Measurements from ENCODE around the gene ATXN2L.

ATXN2L gene

DNA sequence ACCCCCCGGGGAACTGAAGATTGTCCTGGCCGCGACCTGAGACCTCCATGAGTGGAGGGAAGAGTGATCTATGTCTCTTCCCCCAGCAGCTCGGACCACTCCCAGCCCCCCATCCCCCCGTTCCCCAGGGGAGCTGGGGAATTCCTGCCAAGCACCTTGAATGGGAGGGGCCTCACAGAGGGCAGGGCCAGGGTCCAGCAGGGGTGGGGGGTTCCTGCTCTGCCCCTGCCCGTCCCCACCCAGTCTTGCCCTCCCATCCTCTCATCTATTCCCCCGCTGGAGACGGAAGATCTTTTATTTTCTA lies 13.9 kb downstream of the ATXN2L start:
- no peaks in the 10 kb centered on the region for H3K4me1 ChIP-seq (ENCODE audit: control insufficient read depth in 1 of 2, insufficient read depth in 1 of 2, low read depth in 1 of 2, low read length in 1 of 2)
- TF ChIP-seq, protein P1, sequence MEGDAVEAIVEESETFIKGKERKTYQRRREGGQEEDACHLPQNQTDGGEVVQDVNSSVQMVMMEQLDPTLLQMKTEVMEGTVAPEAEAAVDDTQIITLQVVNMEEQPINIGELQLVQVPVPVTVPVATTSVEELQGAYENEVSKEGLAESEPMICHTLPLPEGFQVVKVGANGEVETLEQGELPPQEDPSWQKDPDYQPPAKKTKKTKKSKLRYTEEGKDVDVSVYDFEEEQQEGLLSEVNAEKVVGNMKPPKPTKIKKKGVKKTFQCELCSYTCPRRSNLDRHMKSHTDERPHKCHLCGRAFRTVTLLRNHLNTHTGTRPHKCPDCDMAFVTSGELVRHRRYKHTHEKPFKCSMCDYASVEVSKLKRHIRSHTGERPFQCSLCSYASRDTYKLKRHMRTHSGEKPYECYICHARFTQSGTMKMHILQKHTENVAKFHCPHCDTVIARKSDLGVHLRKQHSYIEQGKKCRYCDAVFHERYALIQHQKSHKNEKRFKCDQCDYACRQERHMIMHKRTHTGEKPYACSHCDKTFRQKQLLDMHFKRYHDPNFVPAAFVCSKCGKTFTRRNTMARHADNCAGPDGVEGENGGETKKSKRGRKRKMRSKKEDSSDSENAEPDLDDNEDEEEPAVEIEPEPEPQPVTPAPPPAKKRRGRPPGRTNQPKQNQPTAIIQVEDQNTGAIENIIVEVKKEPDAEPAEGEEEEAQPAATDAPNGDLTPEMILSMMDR (IDR thresholded peaks at IDR 0.05): no peak
- H3K27ac ChIP-seq: no peak overlapping the region
- H3K27me3 ChIP-seq: no peaks in the 10 kb centered on the region
- no peaks in the 10 kb centered on the region for H3K9me3 ChIP-seq
- H3K4me3 ChIP-seq (ENCODE audit: low read depth in 1 of 2, low read length in 1 of 2): no peak overlapping the region
- H3K36me3 ChIP-seq: peaks cover 73% of the 10 kb centered on the region

DNA sequence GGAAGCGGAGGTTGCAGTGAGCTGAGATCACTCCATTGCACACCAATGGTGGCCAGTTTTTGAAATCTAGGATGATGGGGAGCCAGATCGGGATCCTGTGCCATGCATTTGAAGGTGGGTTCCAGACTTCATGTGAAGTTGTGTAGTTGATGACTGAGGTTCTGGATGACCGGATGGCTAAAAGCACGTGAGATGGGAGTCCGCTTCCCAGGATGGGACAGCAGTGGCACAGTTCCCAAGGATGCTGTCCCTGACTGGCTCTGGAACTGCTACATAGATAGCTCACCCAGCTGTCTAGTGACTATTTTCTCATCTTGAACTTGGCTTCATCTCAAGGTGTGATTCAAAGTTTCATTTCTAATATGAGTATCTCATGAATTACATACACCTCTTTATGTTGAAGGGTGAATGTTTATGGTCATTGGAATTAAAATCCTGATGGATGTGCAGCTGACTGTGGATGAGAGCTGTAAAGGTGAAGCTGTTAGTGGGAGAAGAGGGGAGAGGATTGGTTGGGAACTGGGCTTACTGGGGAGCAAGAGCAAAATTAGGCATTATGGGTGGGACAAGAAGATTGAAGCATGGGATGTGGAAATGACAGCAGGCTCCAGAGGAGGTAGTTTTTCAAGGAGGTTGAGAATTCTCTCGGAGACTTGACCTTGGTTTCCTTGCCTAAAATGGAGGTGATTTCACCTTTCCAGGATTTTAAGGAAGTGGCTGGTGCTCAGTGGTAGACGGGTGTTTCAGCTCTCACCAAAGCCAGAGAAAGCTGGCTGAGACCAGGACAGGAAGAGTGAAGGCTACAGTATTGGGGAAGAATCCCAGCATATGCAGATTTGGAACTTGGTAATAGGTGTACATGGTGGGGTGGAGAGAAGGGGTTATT lies 15.1 kb downstream of the ATXN2L start:
- Histone ChIP-seq H3K36me3 (peaks cover 73% of the 10 kb centered on the region), H3K27me3 (no peaks in the 10 kb centered on the region), H3K4me1 (ENCODE audit: control insufficient read depth in 1 of 2, insufficient read depth in 1 of 2, low read depth in 1 of 2, low read length in 1 of 2) (no peaks in the 10 kb centered on the region), H3K27ac (no peak overlapping the region), H3K9me3 (no peaks in the 10 kb centered on the region), H3K4me3 (ENCODE audit: low read depth in 1 of 2, low read length in 1 of 2) (no peak overlapping the region)
- TF ChIP-seq, protein P1 (IDR thresholded peaks at IDR 0.05): no peak

DNA sequence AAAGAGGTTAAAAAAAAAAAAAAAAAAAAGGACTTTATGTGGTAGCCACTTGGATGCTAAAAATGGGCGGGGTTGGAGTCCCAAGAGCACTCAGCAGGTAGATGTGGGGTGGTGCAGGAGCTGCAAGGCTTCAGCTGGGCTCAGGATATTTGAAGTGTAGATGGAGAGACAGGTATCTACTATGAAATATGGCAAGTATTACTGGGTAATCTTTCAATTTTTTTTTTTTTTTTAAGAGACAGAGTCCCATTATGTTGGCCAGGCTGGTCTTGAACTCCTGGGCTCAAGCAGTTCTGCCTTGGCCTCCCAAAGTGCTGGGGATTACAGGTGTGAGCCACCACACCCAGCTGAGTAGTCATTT lies 15.7 kb downstream of the ATXN2L start:
- Histone ChIP-seq H3K4me1 (ENCODE audit: control insufficient read depth in 1 of 2, insufficient read depth in 1 of 2, low read depth in 1 of 2, low read length in 1 of 2) (no peaks in the 10 kb centered on the region), H3K9me3 (no peaks in the 10 kb centered on the region), H3K27ac (no peak overlapping the region), H3K4me3 (ENCODE audit: low read depth in 1 of 2, low read length in 1 of 2) (no peak overlapping the region), H3K36me3 (peaks cover 73% of the 10 kb centered on the region), H3K27me3 (no peaks in the 10 kb centered on the region)
- TF ChIP-seq, protein P1 (IDR thresholded peaks at IDR 0.05): no peak

DNA sequence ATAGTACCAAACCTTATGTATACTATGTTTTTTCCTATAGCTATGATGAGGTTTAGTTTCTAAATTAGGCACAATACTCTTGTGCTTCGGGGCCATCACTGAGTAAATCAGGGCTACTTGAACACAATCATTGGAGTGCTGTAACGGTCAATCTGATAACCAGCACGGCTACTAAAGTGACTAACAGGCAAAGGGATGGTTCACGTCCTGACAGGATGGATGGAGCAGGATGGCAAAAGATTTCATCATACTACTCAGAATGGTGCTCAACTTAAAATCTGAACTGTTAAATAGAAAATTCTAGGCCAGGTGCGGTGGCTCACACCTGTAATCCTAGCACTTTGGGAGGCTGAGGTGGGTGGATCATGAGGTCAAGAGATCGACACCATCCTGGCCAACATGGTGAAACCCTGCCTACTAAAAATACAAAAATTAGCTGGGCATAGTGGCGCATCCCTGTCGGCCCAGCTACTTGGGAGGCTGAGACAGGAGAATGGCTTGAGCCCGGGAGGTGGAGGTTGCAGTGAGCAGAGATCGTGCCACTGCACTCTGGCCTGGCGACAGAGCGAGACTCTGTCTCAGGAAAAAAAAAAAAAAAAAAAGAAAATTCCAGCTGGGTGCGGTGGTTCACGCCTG lies 16.3 kb downstream of the ATXN2L start:
- H3K27ac ChIP-seq: no peak overlapping the region
- TF ChIP-seq, protein P1 (IDR thresholded peaks at IDR 0.05): no peak
- H3K36me3 ChIP-seq: peaks cover 73% of the 10 kb centered on the region
- H3K4me1 ChIP-seq (ENCODE audit: control insufficient read depth in 1 of 2, insufficient read depth in 1 of 2, low read depth in 1 of 2, low read length in 1 of 2): no peaks in the 10 kb centered on the region
- H3K27me3 ChIP-seq: no peaks in the 10 kb centered on the region
- H3K4me3 ChIP-seq (ENCODE audit: low read depth in 1 of 2, low read length in 1 of 2): no peak overlapping the region
- H3K9me3 ChIP-seq: no peaks in the 10 kb centered on the region

DNA sequence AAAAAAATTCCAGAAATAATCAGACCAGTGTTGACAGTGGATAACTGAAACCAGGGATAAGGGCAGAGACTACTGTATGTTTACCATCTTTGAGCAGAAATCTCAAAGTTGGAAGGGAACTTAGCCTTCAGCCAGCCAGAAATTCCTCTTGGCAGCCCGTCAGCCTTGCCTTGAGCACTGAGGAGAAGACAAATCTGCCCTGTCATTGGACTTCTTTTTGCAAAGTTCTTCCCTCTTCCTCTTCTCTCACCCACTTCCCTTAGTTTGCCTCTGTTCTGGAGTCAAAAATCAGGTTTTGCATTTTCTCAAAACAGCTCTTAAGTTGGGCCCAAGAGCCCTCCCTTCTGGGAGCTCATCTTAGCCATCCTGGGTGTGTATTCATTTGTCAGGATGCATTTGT lies 17.1 kb downstream of the ATXN2L start:
- TF ChIP-seq, protein P1 (IDR thresholded peaks at IDR 0.05): no peak
- Histone ChIP-seq H3K4me1 (ENCODE audit: control insufficient read depth in 1 of 2, insufficient read depth in 1 of 2, low read depth in 1 of 2, low read length in 1 of 2) (no peaks in the 10 kb centered on the region), H3K27ac (peak overlapping the region; percentile 54), H3K36me3 (peaks cover 73% of the 10 kb centered on the region), H3K9me3 (no peaks in the 10 kb centered on the region), H3K4me3 (ENCODE audit: low read depth in 1 of 2, low read length in 1 of 2) (no peak overlapping the region), H3K27me3 (no peaks in the 10 kb centered on the region)
